Measurements from ENCODE around the gene FGD5. TPM values are rescaled to one million over a fixed set of nuclear protein-coding genes. Genes with fewer than 3 reads are reported as not detected.
A peak's percentile ranks its signal among the peaks of the same experiment; 100 is the strongest.

Gene FGD5
- total and polyA plus RNA-seq, 9 of the 15 experiments (the other 6 are each of a cell fraction or from before 2014, with no cell fraction given) = 0.18 TPM; not detected in 8

DNA sequence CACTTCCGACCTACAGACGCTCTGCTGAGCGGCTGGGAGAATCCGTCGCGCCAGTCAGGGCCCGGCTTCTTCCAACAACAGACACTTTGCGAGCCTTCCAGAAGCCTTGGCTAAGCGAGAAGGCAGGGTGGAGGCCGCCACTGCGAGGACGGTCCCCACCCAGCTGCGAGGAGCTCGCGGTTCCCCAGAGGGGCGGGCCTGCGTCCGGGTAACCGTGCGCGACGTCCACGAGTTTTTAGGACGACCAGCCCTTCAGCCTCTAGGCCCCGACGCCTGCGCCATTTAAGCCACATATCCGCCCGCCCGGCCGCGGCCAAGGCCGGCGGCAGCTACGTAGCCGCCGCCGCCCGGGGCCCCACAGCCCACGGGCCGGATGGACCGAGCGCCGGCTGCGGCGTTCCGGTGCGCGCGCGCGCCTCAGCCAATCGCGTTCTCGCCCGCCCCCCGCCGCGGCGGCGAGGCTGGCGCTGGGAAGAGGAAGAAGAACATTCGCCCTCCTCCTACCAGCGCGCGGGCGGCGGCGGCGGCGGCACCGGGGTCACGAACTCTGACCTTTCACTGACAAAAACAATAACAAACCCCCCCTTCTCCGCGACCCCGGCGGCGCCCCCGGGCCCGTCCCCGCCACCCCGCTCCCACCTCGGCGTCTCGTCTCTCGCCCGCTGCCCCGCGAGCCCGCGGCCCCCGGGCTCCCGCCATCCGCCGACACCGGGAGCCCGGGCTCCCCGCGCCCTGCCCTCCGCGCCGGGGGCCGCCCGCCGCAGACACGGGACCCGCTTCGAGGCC, 128.5 kb downstream of the FGD5 start, which contains the start of gene NR2C2 (continued):
- TF ChIP-seq JUND (IDR thresholded peaks at IDR 0.05; ENCODE audit: borderline replicate concordance, low read depth, low read length) (0 out of 2 replicates have a peak, but pooled peaks have one; percentile 3), JUND (tag; IDR thresholded peaks at IDR 0.05; ENCODE audit: borderline replicate concordance, low read depth, low read length) (no peak), ZNF197 (CRISPR knock-in tag; IDR thresholded peaks at IDR 0.05; ENCODE audit: low read depth) (no peak), HNRNPK (IDR thresholded peaks at IDR 0.05; ENCODE audit: low read depth, low read length, poor library complexity, severe bottlenecking) (no peak), MXI1 (IDR thresholded peaks at IDR 0.05; ENCODE audit: low read depth, low read length) (no peak), PHB2 (IDR thresholded peaks at IDR 0.05; ENCODE audit: low read depth) (no peak; the same call in 1 of the 2 replicates), SMC3 (conservative IDR thresholded peaks at IDR 0.05; ENCODE audit: insufficient read depth, low read depth, low read length) (peak; percentile 13; the same call in 1 of the 2 replicates), OTX1 (CRISPR knock-in tag; IDR thresholded peaks at IDR 0.05) (no peak), NR2C1 (IDR thresholded peaks at IDR 0.05) (peak; percentile 95), NR2C1 (tag; IDR thresholded peaks at IDR 0.05) (peak; percentile 97), ZNF316 (IDR thresholded peaks at IDR 0.05) (no peak), PHTF2 (CRISPR knock-in tag; IDR thresholded peaks at IDR 0.05) (no peak), GATAD2B (IDR thresholded peaks at IDR 0.05; ENCODE audit: borderline replicate concordance) (peak; percentile 30; the same call in 1 of the 2 replicates), ZNF431 (CRISPR knock-in tag; IDR thresholded peaks at IDR 0.05) (peak; percentile 36; the same call in 1 of the 2 replicates)
- TF ChIP-seq, protein P1, sequence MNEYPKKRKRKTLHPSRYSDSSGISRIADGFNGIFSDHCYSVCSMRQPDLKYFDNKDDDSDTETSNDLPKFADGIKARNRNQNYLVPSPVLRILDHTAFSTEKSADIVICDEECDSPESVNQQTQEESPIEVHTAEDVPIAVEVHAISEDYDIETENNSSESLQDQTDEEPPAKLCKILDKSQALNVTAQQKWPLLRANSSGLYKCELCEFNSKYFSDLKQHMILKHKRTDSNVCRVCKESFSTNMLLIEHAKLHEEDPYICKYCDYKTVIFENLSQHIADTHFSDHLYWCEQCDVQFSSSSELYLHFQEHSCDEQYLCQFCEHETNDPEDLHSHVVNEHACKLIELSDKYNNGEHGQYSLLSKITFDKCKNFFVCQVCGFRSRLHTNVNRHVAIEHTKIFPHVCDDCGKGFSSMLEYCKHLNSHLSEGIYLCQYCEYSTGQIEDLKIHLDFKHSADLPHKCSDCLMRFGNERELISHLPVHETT (CRISPR knock-in tag; conservative IDR thresholded peaks at IDR 0.05 in 1 of 2, IDR thresholded peaks at IDR 0.05 in 1 of 2) = peak in 1 of 2 experiments; percentile 99; a peak in 2 of 4 replicates
- TF ChIP-seq, protein P2, sequence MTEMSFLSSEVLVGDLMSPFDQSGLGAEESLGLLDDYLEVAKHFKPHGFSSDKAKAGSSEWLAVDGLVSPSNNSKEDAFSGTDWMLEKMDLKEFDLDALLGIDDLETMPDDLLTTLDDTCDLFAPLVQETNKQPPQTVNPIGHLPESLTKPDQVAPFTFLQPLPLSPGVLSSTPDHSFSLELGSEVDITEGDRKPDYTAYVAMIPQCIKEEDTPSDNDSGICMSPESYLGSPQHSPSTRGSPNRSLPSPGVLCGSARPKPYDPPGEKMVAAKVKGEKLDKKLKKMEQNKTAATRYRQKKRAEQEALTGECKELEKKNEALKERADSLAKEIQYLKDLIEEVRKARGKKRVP (CRISPR knock-in tag; IDR thresholded peaks at IDR 0.05) = 0 out of 2 replicates have a peak, but pooled peaks have one; percentile 15
- TF ChIP-seq, protein P3, sequence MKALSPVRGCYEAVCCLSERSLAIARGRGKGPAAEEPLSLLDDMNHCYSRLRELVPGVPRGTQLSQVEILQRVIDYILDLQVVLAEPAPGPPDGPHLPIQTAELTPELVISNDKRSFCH (CRISPR knock-in tag; IDR thresholded peaks at IDR 0.05) = no peak
- TF ChIP-seq, protein P3 (tag; IDR thresholded peaks at IDR 0.05) = peak; percentile 96
- TF ChIP-seq, protein P4, sequence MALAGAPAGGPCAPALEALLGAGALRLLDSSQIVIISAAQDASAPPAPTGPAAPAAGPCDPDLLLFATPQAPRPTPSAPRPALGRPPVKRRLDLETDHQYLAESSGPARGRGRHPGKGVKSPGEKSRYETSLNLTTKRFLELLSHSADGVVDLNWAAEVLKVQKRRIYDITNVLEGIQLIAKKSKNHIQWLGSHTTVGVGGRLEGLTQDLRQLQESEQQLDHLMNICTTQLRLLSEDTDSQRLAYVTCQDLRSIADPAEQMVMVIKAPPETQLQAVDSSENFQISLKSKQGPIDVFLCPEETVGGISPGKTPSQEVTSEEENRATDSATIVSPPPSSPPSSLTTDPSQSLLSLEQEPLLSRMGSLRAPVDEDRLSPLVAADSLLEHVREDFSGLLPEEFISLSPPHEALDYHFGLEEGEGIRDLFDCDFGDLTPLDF (CRISPR knock-in tag; IDR thresholded peaks at IDR 0.05) = no peak

Measured in K562 (cell line).